ENCODE results near the gene STK10. TPM values are rescaled to one million over a fixed set of nuclear protein-coding genes. Genes with fewer than 3 reads are reported as not detected.
"Not testable (repeated sequence)": the region's sequence is repeated elsewhere in the genome, so short reads cannot be mapped to it uniquely, and the experiment has no call there.

The STK10 gene
- total and polyA plus RNA-seq, 4 donors, result 17.2 to 65.4 (median 43.6) TPM

DNA sequence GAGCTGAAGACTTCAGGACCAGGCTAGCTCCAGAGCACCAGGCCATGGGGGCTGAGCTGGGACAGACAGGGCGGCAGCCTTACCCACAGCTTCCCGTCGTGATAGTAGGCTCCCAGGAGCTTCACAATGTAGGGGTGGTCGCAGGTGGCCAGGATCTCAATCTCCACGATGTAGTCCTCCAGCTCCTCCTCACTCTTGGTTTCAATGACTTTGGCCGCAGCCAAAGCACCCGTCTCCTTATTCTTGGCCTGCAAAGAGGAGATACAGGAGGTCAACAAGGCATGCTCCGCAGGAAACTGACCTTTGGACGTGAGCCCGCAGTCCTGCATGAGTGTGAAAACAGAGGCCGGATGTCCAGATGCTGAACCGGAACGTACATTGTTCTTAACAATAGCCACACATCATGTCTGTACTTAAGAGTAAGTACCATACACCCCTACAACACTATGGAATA is 31.5 kb downstream of the STK10 start:
- DNase-seq (peak in 2 of 3 donors; percentile 26 to 72), ATAC-seq (ENCODE audit: insufficient read depth, low FRiP score) (no peak)
- no peaks in the 10 kb centered on the region for H3K27me3 ChIP-seq (ENCODE audit: control insufficient read depth in 3 of 3, insufficient read depth in 3 of 3, low read length in 2 of 3)
- H3K36me3 ChIP-seq (ENCODE audit: control insufficient read depth in 4 of 4, insufficient read depth in 4 of 4, low read length in 4 of 4), result peaks cover 0 to 11% (median 3%) of the 10 kb centered on the region in 4 donors
- peak overlapping the region in 1 of 2 donors; percentile 18 for H3K27ac ChIP-seq (ENCODE audit: low read depth in 1 of 2, low read length in 1 of 2)
- H3K9me3 ChIP-seq (ENCODE audit: control insufficient read depth in 4 of 4, insufficient read depth in 3 of 4, low read length in 3 of 4), result no peaks in the 10 kb centered on the region
- no peak overlapping the region for H3K4me3 ChIP-seq
- TF ChIP-seq, protein P1, sequence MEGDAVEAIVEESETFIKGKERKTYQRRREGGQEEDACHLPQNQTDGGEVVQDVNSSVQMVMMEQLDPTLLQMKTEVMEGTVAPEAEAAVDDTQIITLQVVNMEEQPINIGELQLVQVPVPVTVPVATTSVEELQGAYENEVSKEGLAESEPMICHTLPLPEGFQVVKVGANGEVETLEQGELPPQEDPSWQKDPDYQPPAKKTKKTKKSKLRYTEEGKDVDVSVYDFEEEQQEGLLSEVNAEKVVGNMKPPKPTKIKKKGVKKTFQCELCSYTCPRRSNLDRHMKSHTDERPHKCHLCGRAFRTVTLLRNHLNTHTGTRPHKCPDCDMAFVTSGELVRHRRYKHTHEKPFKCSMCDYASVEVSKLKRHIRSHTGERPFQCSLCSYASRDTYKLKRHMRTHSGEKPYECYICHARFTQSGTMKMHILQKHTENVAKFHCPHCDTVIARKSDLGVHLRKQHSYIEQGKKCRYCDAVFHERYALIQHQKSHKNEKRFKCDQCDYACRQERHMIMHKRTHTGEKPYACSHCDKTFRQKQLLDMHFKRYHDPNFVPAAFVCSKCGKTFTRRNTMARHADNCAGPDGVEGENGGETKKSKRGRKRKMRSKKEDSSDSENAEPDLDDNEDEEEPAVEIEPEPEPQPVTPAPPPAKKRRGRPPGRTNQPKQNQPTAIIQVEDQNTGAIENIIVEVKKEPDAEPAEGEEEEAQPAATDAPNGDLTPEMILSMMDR (IDR thresholded peaks at IDR 0.05; ENCODE audit: control extremely low read depth, extremely low read depth), result no peak
- H3K9ac ChIP-seq (ENCODE audit: insufficient read depth in 1 of 2, low read length in 2 of 2), result no peak overlapping the region
- 70 to 90% methylated on average over 13 of the region's 13 CpGs for WGBS, 2 donors
- peaks cover 0 to 12% (median 0%) of the 10 kb centered on the region in 5 donors for H3K4me1 ChIP-seq (ENCODE audit: control insufficient read depth in 5 of 5, insufficient read depth in 5 of 5, low read length in 5 of 5)

DNA sequence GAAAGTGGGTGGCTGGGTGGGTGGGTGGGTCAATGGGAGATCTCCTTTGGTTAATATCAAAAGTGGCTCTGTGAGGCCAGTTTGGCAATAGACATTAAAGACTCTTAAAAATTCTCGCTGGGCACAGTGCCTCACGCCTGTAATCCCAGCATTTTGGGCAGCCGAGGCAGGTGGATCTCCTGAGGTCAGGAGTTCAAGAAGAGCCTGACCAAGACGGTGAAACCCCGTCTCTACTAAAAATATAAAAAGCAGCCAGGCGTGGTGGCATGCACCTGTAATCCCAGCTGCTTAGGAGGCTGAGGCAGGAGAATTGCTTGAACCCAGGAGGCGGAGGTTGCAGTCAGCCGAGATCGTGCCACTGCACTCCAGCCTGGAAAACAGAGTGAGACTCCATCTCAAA is 32.9 kb downstream of the STK10 start:
- not testable (repeated sequence) for H3K4me3 ChIP-seq; H3K27ac ChIP-seq (ENCODE audit: low read depth in 1 of 2, low read length in 1 of 2); ATAC-seq (ENCODE audit: insufficient read depth, low FRiP score); H3K9ac ChIP-seq (ENCODE audit: insufficient read depth in 1 of 2, low read length in 2 of 2); H3K27me3 ChIP-seq (ENCODE audit: control insufficient read depth in 3 of 3, insufficient read depth in 3 of 3, low read length in 2 of 3); H3K9me3 ChIP-seq (ENCODE audit: control insufficient read depth in 4 of 4, insufficient read depth in 3 of 4, low read length in 3 of 4); DNase-seq
- 95 to 96% methylated on average over 9 of the region's 9 CpGs for WGBS, 2 donors
- H3K4me1 ChIP-seq (ENCODE audit: control insufficient read depth in 5 of 5, insufficient read depth in 5 of 5, low read length in 5 of 5), result peaks cover 0 to 12% (median 0%) of the 10 kb centered on the region in 5 donors
- peaks cover 0 to 12% (median 3%) of the 10 kb centered on the region in 4 donors for H3K36me3 ChIP-seq (ENCODE audit: control insufficient read depth in 4 of 4, insufficient read depth in 4 of 4, low read length in 4 of 4)

DNA sequence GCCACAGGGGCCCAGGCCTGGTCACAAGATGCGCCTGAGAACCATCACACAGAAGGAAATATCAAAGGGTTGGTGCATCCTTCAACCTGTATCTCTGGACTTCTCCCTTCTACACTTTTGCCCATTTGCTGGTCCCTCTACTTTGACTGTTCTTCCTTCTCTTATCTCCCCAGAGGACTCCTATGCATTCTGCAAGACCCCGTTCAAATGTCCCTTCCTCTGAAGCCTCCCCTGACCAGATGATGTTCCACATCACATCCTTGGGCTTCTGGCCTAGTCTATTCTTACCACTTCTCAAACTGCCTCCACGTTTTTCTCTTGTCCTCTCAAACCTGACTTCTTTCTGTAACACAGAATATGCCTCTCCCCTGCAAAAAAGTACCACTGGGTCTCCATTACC is 34.3 kb downstream of the STK10 start:
- Histone ChIP-seq H3K4me1 (ENCODE audit: control insufficient read depth in 5 of 5, insufficient read depth in 5 of 5, low read length in 5 of 5) (peaks cover 0 to 14% (median 0%) of the 10 kb centered on the region in 5 donors), H3K9ac (ENCODE audit: insufficient read depth in 1 of 2, low read length in 2 of 2) (no peak overlapping the region), H3K27me3 (ENCODE audit: control insufficient read depth in 3 of 3, insufficient read depth in 3 of 3, low read length in 2 of 3) (no peaks in the 10 kb centered on the region), H3K36me3 (ENCODE audit: control insufficient read depth in 4 of 4, insufficient read depth in 4 of 4, low read length in 4 of 4) (peaks cover 0 to 12% (median 3%) of the 10 kb centered on the region in 4 donors), H3K27ac (ENCODE audit: low read depth in 1 of 2, low read length in 1 of 2) (no peak overlapping the region), H3K4me3 (no peak overlapping the region), H3K9me3 (ENCODE audit: control insufficient read depth in 4 of 4, insufficient read depth in 3 of 4, low read length in 3 of 4) (no peaks in the 10 kb centered on the region)
- TF ChIP-seq, protein P1 (IDR thresholded peaks at IDR 0.05; ENCODE audit: control extremely low read depth, extremely low read depth), result no peak
- 91 to 96% methylated on average over 3 of the region's 3 CpGs for WGBS, 2 donors
- DNase-seq, result no peak
- ATAC-seq (ENCODE audit: insufficient read depth, low FRiP score), result no peak

DNA sequence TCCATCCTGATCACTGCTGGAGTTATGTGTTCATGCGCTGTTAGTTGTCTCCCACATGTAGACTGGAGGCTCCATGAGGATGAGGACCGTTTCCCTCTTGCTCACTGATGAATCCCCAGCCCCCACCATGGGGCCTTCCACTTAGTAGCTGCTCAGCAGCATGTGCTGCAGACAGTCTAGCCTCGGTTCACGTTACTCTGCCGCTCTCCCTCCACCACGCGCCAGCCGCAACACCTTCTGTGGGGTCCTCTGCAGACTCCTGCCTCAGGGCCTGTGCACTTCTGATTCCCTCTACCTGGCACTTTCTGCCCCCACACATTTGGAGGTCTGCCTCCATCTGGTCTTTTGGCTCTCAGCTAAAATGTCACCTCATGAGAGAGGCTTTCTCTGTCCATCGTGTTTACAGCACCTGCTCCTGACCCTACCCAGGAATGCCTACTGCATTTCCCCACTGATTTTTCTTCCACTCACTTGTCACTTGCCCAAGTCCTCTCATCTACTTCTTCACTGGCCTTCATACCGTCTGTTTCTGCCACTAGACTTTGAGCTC is 36.3 kb downstream of the STK10 start:
- WGBS, 2 donors, result 92% methylated on average over 10 of the region's 10 CpGs
- no peak for ATAC-seq (ENCODE audit: insufficient read depth, low FRiP score)
- H3K27me3 ChIP-seq (ENCODE audit: control insufficient read depth in 3 of 3, insufficient read depth in 3 of 3, low read length in 2 of 3), result no peaks in the 10 kb centered on the region
- no peaks in the 10 kb centered on the region for H3K9me3 ChIP-seq (ENCODE audit: control insufficient read depth in 4 of 4, insufficient read depth in 3 of 4, low read length in 3 of 4)
- TF ChIP-seq, protein P1 (IDR thresholded peaks at IDR 0.05; ENCODE audit: control extremely low read depth, extremely low read depth), result no peak
- H3K4me1 ChIP-seq (ENCODE audit: control insufficient read depth in 5 of 5, insufficient read depth in 5 of 5, low read length in 5 of 5), result peaks cover 0 to 14% (median 0%) of the 10 kb centered on the region in 5 donors
- no peak overlapping the region for H3K9ac ChIP-seq (ENCODE audit: insufficient read depth in 1 of 2, low read length in 2 of 2)
- H3K36me3 ChIP-seq (ENCODE audit: control insufficient read depth in 4 of 4, insufficient read depth in 4 of 4, low read length in 4 of 4), result peaks cover 0 to 12% (median 5%) of the 10 kb centered on the region in 4 donors
- H3K27ac ChIP-seq (ENCODE audit: low read depth in 1 of 2, low read length in 1 of 2), result no peak overlapping the region
- H3K4me3 ChIP-seq, result no peak overlapping the region
- no peak for DNase-seq
